ENCODE results near the gene ATXN7L1.

DNA sequence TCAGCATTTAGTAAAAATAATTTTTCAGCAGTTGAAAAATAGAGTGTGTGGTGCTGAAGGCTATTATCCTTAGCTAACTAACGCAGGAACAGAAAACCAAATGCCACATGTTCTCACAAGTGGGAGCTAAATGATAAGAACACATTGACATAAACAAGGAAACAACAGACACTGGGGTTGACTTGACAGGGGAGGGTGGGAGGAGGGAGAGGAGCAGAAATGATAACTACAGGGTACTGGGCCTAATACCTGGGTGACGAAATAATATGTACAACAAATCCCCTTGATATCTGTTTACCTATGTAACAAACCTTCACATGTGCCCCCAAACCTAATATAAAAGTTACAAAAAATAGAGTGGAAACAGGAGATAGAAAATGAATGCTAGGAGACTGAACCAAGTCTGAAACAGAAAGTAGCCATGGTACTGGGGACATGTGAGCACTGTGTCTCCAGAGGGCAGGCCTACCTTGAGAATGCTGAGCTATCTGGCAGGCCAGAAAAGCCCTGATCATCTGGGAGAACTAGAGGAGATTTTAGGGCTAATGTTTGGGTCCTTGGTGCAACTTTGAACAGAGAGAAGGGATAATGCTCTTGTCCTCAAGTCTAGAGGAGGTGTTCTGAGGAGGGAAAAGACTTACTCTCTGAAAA is 290.4 kb downstream of the ATXN7L1 start:
- no peak for TF ChIP-seq POLR2A (IDR thresholded peaks at IDR 0.05)
- TF ChIP-seq, protein P1, sequence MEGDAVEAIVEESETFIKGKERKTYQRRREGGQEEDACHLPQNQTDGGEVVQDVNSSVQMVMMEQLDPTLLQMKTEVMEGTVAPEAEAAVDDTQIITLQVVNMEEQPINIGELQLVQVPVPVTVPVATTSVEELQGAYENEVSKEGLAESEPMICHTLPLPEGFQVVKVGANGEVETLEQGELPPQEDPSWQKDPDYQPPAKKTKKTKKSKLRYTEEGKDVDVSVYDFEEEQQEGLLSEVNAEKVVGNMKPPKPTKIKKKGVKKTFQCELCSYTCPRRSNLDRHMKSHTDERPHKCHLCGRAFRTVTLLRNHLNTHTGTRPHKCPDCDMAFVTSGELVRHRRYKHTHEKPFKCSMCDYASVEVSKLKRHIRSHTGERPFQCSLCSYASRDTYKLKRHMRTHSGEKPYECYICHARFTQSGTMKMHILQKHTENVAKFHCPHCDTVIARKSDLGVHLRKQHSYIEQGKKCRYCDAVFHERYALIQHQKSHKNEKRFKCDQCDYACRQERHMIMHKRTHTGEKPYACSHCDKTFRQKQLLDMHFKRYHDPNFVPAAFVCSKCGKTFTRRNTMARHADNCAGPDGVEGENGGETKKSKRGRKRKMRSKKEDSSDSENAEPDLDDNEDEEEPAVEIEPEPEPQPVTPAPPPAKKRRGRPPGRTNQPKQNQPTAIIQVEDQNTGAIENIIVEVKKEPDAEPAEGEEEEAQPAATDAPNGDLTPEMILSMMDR (IDR thresholded peaks at IDR 0.05): no peak
- no peak for TF ChIP-seq EP300 (IDR thresholded peaks at IDR 0.05; ENCODE audit: low read depth)
